Neutrophil (primary cell): ENCODE results near the gene RPRD1B.

ENCODE experiments used
- H3K27ac ChIP-seq: fragments of 200-600 bp; sonication (generic); 2 replicates; pipeline ENCODE4 v1.5.1; 2016; ENCODE audit warnings: mild to moderate bottlenecking, moderate library complexity
- H3K27me3 ChIP-seq: fragments of 200-600 bp; sonication (generic); 2 replicates; pipeline ENCODE4 v1.6.0; 2016; ENCODE audit warnings: mild to moderate bottlenecking
- H3K36me3 ChIP-seq: fragments of 200-600 bp; sonication (generic); 2 replicates; pipeline ENCODE4 v1.5.1; 2017
- H3K4me1 ChIP-seq, 2 experiments: fragments of 200-600 bp in 1 of 2; sonication (generic) in 1 of 2; 1 replicate in 1 of 2; 2 replicates in 1 of 2; pipeline versions ENCODE4 v1.5.1 to v1.6.1; 2013 to 2016; ENCODE audit warnings: low read depth in 1 of 2, low read length in 1 of 2, mild to moderate bottlenecking in 1 of 2, moderate library complexity in 1 of 2; ENCODE audit not compliant: control insufficient read depth in 1 of 2, insufficient read depth in 1 of 2
- H3K4me3 ChIP-seq, 2 experiments: fragments of 200-600 bp in 1 of 2; sonication (generic) in 1 of 2; 1 replicate in 1 of 2; 2 replicates in 1 of 2; pipeline ENCODE4 v1.5.1; 2013 to 2016; ENCODE audit warnings: low read depth in 1 of 2, low read length in 1 of 2, mild to moderate bottlenecking in 1 of 2, moderate library complexity in 1 of 2
- H3K9me3 ChIP-seq: fragments of 200-600 bp; sonication (generic); 2 replicates; pipeline ENCODE4 v1.5.1; 2016
- TF ChIP-seq, protein P1 (sequence below): fragments of 200-600 bp; sonication (generic); IDR thresholded peaks from 2 replicates; pipeline ENCODE4 v1.5.1; 2016; ENCODE audit warnings: antibody characterized with exemption

The RPRD1B gene

DNA sequence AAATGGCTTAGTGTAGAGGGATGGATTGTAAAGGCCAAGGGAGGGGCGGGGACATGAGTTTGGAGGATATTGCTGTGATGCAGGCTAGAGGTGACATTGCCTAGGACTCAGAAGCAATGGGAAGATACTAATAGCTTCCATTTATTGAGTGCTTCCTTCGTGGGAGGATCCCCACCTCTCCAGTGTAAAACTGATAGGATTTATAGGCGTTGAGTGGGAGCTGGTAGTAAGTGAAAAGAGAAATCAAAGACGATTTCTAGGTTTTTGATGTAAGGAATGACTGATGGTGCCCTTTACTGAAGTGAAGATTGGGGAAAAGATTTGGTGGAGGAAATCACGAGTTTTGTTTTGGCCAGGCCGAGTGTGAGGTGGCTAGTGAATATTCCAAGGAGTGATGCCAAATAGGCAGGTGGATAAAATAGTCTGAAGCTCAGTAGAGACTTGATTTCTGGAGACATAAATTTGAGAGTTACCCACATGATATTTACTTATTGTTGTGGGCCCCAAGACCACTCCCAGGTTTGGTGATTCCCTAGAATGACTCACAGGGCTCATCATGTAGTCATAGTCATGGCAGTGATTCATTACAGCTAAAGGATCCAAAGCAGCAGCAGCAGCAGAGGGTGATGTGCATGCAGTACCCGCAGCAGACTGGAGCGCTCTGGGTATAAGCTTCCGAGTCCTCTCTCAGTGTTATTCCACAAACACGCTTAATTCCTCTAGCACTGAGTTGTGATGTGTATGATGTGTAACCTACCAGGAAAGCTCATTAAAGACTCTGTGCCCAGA is 10.2 kb downstream of the RPRD1B start:
- Histone ChIP-seq H3K27ac (no peak overlapping the region), H3K4me3 (no peak overlapping the region), H3K4me1 (no peaks in the 10 kb centered on the region), H3K36me3 (peaks cover 70% of the 10 kb centered on the region), H3K27me3 (no peaks in the 10 kb centered on the region), H3K9me3 (no peaks in the 10 kb centered on the region)
- TF ChIP-seq, protein P1, sequence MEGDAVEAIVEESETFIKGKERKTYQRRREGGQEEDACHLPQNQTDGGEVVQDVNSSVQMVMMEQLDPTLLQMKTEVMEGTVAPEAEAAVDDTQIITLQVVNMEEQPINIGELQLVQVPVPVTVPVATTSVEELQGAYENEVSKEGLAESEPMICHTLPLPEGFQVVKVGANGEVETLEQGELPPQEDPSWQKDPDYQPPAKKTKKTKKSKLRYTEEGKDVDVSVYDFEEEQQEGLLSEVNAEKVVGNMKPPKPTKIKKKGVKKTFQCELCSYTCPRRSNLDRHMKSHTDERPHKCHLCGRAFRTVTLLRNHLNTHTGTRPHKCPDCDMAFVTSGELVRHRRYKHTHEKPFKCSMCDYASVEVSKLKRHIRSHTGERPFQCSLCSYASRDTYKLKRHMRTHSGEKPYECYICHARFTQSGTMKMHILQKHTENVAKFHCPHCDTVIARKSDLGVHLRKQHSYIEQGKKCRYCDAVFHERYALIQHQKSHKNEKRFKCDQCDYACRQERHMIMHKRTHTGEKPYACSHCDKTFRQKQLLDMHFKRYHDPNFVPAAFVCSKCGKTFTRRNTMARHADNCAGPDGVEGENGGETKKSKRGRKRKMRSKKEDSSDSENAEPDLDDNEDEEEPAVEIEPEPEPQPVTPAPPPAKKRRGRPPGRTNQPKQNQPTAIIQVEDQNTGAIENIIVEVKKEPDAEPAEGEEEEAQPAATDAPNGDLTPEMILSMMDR: no peak

DNA sequence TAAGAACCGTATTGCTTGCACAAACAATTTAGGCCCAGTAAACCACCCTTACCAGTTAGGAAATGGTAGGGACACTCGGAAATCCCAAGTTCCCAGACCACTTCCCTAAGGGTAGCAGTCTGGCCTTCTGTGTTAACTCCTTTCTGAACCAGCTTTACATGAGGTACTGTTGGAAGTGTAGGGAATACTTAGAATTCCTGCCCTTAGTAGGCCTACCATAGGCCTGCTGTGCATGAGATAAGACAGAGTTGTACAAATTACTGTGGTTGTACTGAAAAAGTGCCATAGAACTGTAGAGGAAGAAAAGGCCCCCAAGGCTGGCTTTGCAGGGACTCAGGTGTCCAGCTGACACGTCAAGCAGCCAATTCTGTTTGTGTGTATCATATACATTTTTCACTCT is 11.1 kb downstream of the RPRD1B start:
- H3K27ac ChIP-seq: no peak overlapping the region
- H3K9me3 ChIP-seq: no peaks in the 10 kb centered on the region
- TF ChIP-seq, protein P1: no peak
- H3K4me1 ChIP-seq: no peaks in the 10 kb centered on the region
- peaks cover 79% of the 10 kb centered on the region for H3K36me3 ChIP-seq
- no peak overlapping the region for H3K4me3 ChIP-seq
- no peaks in the 10 kb centered on the region for H3K27me3 ChIP-seq

DNA sequence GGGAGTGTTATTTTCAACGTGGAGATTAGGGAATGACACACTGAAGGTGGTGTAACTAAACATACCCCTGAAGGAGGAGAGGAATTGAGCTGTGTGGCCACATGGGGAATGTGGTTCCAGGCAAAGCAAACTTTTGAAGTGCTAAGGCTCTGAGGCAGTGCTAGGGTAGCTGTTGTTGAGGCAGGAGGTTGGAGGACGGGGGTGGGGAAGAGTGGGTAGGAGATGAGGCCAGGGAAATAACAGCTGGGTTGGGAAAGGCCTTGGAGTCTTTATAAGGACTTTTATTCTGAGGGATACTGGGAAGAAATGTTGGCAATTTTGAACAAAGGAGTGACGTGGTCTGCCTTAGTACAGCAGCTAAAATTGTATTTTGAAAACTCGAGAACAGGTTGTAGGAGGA is 13.0 kb downstream of the RPRD1B start:
- Histone ChIP-seq H3K4me3 (no peak overlapping the region), H3K27me3 (no peaks in the 10 kb centered on the region), H3K27ac (no peak overlapping the region), H3K9me3 (no peaks in the 10 kb centered on the region), H3K4me1 (no peaks in the 10 kb centered on the region), H3K36me3 (peaks cover 87% of the 10 kb centered on the region)
- TF ChIP-seq, protein P1: no peak

DNA sequence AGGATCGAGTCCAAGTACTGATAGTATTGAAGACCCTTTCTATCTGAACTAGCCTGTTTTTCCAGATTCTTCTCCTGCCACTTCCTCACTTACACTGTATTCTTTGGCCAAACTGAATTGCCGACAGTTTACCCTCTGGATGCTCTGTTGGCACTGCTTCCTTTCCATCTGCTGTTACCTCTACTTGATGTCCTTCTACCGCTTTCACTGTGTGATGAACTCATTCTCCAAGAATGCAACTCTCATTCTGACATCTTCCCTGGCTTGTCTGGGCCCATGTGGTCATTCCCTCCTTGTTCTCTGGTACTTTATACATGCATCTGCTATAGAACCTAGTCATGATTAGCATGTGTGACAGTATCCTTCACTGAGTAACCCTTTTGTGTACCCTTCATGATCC is 16.3 kb downstream of the RPRD1B start:
- Histone ChIP-seq H3K36me3 (peaks cover 70% of the 10 kb centered on the region), H3K27ac (no peak overlapping the region)
- TF ChIP-seq, protein P1: no peak

DNA sequence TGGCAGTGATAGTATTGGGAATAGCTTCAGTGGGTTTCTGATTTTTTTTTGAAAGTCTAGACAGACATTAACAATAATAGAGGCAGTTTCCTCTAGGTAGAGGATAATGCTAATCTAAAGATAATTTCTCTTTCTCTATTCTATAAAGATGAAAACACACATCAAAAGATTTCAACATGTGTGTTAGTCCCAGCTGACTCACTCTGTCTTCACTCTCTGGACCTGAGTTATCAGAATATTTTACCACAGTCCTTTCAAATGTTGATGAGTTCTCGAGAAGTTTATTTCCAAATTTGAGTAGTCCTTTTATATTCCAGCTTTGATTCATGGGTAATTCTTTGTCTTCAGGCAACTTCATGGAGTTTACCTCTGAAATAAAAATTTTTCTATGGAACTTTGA is 17.1 kb downstream of the RPRD1B start:
- H3K27ac ChIP-seq: no peak overlapping the region
- no peak overlapping the region for H3K4me3 ChIP-seq
- no peaks in the 10 kb centered on the region for H3K27me3 ChIP-seq
- H3K4me1 ChIP-seq: no peaks in the 10 kb centered on the region
- H3K36me3 ChIP-seq: peaks cover 61% of the 10 kb centered on the region
- TF ChIP-seq, protein P1: no peak
- H3K9me3 ChIP-seq: no peaks in the 10 kb centered on the region

More for the DNA sequence above, 16.3 kb downstream of the RPRD1B start:
- Histone ChIP-seq H3K9me3 (no peaks in the 10 kb centered on the region), H3K4me3 (no peak overlapping the region), H3K4me1 (no peaks in the 10 kb centered on the region), H3K27me3 (no peaks in the 10 kb centered on the region)
